ENCODE measurements around the gene CLDND2. TPM values are rescaled to one million over a fixed set of nuclear protein-coding genes. Genes with fewer than 3 reads are reported as not detected.
"Not testable (repeated sequence)": the region's sequence is repeated elsewhere in the genome, so short reads cannot be mapped to it uniquely, and the experiment has no call there.

Gene CLDND2
- total RNA-seq, 4 donors from 2014 or later = not detected

DNA sequence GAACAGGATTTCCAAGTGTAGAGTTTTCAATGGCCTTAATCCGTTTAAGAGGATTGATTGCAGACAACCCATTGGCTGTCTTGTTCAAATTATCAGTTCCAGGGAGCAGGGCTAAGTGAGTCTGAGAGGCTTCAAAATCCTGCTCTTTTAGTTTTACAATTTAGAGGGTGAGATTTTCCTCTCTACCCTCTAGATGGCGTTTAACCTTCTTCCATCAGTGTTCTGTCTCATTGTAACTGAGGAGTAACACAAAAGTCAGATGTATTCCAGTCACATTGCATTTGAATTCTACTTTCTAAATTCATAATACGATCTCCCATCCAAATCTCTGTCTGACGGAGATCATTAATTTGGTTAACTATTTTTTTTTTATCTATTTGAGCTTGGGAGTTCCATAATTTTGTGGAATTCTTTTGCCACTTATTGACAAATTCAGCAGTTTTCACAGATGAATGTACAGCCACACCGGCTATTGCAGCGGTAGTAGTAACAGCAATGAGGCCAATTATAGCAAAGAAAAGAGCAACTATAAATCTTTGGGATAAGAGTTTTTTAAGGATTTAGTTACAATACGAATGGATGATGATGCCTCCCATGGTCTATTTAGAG is 29.4 kb upstream of the CLDND2 start:
- no peak for DNase-seq
- no peaks in the 10 kb centered on the region for H3K27me3 ChIP-seq
- WGBS, 2 donors = 43 to 44% methylated on average over 7 of the region's 7 CpGs
- peaks cover 5 to 40% (median 11%) of the 10 kb centered on the region in 3 donors for H3K4me1 ChIP-seq
- intact Hi-C loops (cut with DNase I) = no loop called here
- no peak overlapping the region for H3K4me3 ChIP-seq
- H3K36me3 ChIP-seq = no peaks in the 10 kb centered on the region
- peaks cover 0 to 18% (median 11%) of the 10 kb centered on the region in 3 donors for H3K9me3 ChIP-seq
- TF ChIP-seq, protein P1, sequence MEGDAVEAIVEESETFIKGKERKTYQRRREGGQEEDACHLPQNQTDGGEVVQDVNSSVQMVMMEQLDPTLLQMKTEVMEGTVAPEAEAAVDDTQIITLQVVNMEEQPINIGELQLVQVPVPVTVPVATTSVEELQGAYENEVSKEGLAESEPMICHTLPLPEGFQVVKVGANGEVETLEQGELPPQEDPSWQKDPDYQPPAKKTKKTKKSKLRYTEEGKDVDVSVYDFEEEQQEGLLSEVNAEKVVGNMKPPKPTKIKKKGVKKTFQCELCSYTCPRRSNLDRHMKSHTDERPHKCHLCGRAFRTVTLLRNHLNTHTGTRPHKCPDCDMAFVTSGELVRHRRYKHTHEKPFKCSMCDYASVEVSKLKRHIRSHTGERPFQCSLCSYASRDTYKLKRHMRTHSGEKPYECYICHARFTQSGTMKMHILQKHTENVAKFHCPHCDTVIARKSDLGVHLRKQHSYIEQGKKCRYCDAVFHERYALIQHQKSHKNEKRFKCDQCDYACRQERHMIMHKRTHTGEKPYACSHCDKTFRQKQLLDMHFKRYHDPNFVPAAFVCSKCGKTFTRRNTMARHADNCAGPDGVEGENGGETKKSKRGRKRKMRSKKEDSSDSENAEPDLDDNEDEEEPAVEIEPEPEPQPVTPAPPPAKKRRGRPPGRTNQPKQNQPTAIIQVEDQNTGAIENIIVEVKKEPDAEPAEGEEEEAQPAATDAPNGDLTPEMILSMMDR (IDR thresholded peaks at IDR 0.05) = peak in 4 of 6 experiments; percentile 31 to 46 (median 38)
- TF ChIP-seq POLR2A (IDR thresholded peaks at IDR 0.05) = no peak
- peak overlapping the region in 1 of 4 donors; percentile 28 for H3K27ac ChIP-seq

DNA sequence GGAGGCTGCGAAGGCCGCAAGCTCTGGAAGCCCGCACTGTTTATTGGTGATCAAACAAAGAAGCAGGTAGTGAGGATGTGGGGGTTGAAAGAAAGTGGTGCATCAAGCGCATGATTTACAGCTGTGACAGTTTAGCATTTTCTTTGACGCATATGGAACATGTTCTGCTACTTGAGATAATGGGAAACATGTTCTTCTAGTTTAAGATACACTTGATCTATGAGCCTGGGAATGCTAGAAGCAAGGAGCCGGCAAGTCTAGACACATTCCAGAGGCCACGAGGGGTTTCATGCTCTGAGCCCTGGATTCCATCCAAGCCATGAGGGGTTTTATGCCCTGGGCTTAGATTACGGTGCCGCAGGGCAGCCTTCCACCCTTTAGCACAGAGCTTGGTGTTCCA is 28.6 kb upstream of the CLDND2 start:
- intact Hi-C loops (cut with DNase I); H3K36me3 ChIP-seq; DNase-seq; H3K4me3 ChIP-seq; H3K27me3 ChIP-seq: not testable (repeated sequence)
- Histone ChIP-seq H3K4me1 (peaks cover 5 to 40% (median 11%) of the 10 kb centered on the region in 3 donors), H3K27ac (peak overlapping the region in 2 of 4 donors; percentile 7 to 28), H3K9me3 (peaks cover 0 to 12% (median 6%) of the 10 kb centered on the region in 3 donors)
- WGBS, 2 donors = 49 to 65% methylated on average over 9 of the region's 9 CpGs

DNA sequence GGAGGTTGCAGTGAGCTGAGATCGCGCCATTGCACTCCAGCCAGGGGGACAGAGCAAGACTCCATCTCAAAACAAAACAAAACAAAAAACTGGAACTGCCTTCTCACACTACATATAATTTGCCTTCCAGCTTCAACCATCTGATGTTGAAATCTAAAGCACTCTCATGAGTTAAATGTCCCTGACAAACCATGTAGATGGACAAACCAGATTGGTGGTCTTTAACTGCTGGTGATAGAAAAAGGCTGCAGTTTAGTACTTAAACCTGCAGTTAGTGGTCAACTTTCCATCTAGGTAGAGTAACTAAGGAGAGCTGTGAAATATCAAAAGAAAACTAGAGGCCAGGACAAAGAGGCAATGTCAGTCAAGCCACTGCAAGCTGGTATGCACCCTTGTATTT is 27.4 kb upstream of the CLDND2 start:
- H3K9me3 ChIP-seq = no peaks in the 10 kb centered on the region
- H3K4me1 ChIP-seq = peaks cover 5 to 40% (median 11%) of the 10 kb centered on the region in 3 donors
- H3K27me3 ChIP-seq = no peaks in the 10 kb centered on the region
- H3K27ac ChIP-seq = peak overlapping the region in 2 of 4 donors; percentile 57 to 86
- DNase-seq = no peak
- intact Hi-C loops (cut with DNase I) = no loop called here
- 89 to 96% methylated on average over 2 of the region's 2 CpGs for WGBS, 2 donors
- no peak for TF ChIP-seq POLR2A (IDR thresholded peaks at IDR 0.05)
- TF ChIP-seq, protein P1 (IDR thresholded peaks at IDR 0.05) = no peak
- no peaks in the 10 kb centered on the region for H3K36me3 ChIP-seq
- H3K4me3 ChIP-seq = no peak overlapping the region

DNA sequence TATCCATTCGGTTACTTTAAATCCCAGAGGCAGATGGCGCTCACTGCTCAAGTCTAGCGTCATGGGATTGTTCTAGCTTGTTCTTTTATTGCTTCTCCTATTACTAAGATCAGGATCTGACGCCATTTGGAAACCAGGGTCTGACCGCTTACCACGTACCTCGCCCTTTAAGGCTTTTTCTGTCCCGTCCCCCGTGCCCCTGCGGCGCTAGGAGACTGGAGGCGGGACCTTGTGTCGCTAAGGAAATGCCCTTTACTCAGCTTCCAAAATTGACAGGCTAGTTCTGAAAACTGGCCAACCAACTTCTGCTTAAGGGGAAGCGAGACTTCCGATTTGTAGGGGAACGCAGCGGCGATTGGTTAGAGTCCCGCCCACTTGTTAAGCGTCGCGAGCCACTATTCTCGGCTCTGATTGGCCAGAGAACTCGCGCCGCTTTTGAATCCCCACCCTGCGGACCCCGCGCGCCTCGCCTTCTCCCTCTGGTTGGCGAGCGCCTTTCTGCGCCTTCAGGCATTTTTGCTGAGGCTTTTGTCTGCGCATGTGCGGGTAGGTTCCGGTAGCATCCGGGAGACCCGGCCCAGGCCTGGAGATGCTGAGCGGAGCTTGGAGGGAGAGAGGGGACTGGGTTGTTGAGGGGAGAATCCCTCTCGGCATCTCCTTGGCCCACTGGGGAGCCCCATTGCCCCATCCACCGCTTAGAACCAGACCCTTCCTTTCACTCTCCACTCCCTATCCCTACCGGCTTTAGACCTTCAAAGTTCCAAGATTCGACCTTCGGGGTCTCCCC is 25.4 kb upstream of the CLDND2 start:
- WGBS, 2 donors = 3% methylated on average over 13 to 15 of the region's 45 CpGs
- no peaks in the 10 kb centered on the region for H3K27me3 ChIP-seq
- peak overlapping the region; percentile 14 to 66 (median 40) for H3K4me3 ChIP-seq
- peak overlapping the region; percentile 62 to 88 (median 85) for H3K27ac ChIP-seq
- H3K4me1 ChIP-seq = peaks cover 5 to 50% (median 11%) of the 10 kb centered on the region in 3 donors
- DNase-seq = peak; percentile 83
- intact Hi-C loops (cut with DNase I) = no loop called here
- no peaks in the 10 kb centered on the region for H3K36me3 ChIP-seq
- TF ChIP-seq, protein P1 (IDR thresholded peaks at IDR 0.05) = no peak
- peak in 1 of 4 donors; percentile 27 for TF ChIP-seq POLR2A (IDR thresholded peaks at IDR 0.05)
- H3K9me3 ChIP-seq = no peaks in the 10 kb centered on the region

DNA sequence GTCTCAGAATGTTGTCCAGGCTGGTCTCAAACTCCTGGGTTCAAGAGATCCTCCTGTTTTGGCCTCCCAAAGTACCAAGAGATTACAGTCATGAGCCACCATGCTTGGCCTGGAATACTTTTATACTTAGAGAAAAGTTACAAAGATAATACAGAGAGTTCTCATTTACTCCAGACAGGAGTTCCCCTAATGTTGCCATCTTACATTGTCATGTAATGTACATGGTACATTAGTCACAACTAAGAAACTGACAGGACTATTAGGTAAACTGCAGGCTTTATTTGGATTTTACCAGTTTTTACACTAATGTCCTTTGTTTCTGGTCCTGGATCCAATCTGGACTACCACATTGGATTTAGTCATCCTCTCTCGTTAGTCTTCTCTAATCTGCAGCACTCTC is 23.9 kb upstream of the CLDND2 start:
- TF ChIP-seq POLR2A (IDR thresholded peaks at IDR 0.05) = no peak
- TF ChIP-seq, protein P1 (IDR thresholded peaks at IDR 0.05) = no peak
- no peaks in the 10 kb centered on the region for H3K36me3 ChIP-seq
- H3K4me1 ChIP-seq = peaks cover 5 to 47% (median 11%) of the 10 kb centered on the region in 3 donors
- no peaks in the 10 kb centered on the region for H3K9me3 ChIP-seq
- WGBS, 2 donors = 80 to 95% methylated on average over 1 of the region's 1 CpG
- H3K27me3 ChIP-seq = no peaks in the 10 kb centered on the region
- intact Hi-C loops (cut with DNase I) = no loop called here
- no peak overlapping the region for H3K27ac ChIP-seq
- DNase-seq = no peak
- H3K4me3 ChIP-seq = no peak overlapping the region

Measured in esophagus squamous epithelium (tissue), 5 donors.